Right cardiac atrium (tissue), 5 donors: Measurements from ENCODE around the gene UTP14C. TPM values are rescaled to one million over a fixed set of nuclear protein-coding genes. Genes with fewer than 3 reads are reported as not detected.
"Not testable (repeated sequence)": the region's sequence is repeated elsewhere in the genome, so short reads cannot be mapped to it uniquely, and the experiment has no call there.

Experiments used
- ATAC-seq, 2 donors: fragments of 200-7000 bp; cut with Tn5 transposase; one replicate each; pipeline versions ENCODE4 v1.8.0 to v1.9.1; 2020; ENCODE audit warnings: moderate library complexity in 2 of 2, mild to moderate bottlenecking in 1 of 2
- DNase-seq, 3 donors: peaks; one replicate each; pipeline ENCODE4 v3.0.0-alpha.2; 2020
- H3K27ac ChIP-seq: one replicate; pipeline ENCODE4 v1.5.1; 2013; ENCODE audit warnings: mild to moderate bottlenecking, low read length, control low read depth, moderate library complexity
- H3K27me3 ChIP-seq: one replicate; pipeline ENCODE4 v1.6.1; 2013; ENCODE audit not compliant: control insufficient read depth, insufficient read depth
- H3K4me1 ChIP-seq: one replicate; pipeline ENCODE4 v1.6.1; 2013; ENCODE audit warnings: low read length; ENCODE audit not compliant: control insufficient read depth, insufficient read depth
- H3K4me3 ChIP-seq: one replicate; pipeline ENCODE4 v1.5.1; 2013; ENCODE audit warnings: low read length, control low read depth
- H3K9me3 ChIP-seq: one replicate; pipeline ENCODE4 v1.6.1; 2013; ENCODE audit warnings: low read length; ENCODE audit not compliant: control insufficient read depth
- WGBS: extraction: QIAGEN DNeasy Blood & Tissue Kit; methylation state at CpG from one replicate; pipeline ENCODE4 v1.1.7; 2013; 5-methylcytosine and 5-hydroxymethylcytosine counted together
- intact Hi-C, 4 donors: fragments of 100-400 bp; cut with DNase I; formaldehyde crosslinking; loops; one replicate each; pipeline versions ENCODE4 v1.11.0 to v1.14.0; 2022 to 2023
- long read RNA-seq, 4 donors: library from polyadenylated mRNA; unstranded; transcript quantifications; one replicate each; pipeline ENCODE4 v2.0.0, GENCODE V29; 2020 to 2021
- polyA plus RNA-seq: library from polyadenylated mRNA; stranded (reverse); fragments of 200-250 nt; gene quantifications from one replicate; pipeline ENCODE4 v1.2.3, GENCODE V29; 2013
- total RNA-seq, 4 donors: library from RNA; stranded (reverse); fragmentation: NEBNext Ultra II Directional; extraction: Animal tissue kit (Norgen Biotek cat#: 25700); gene quantifications; one replicate each; pipeline ENCODE4 v1.2.1, GENCODE V29; 2021
- donor health status: healthy with polysubstance abuse.
- donor health status: DM: no; HTN: yes; CAD: no.
- donor health status: DM: no; HTN: no; CAD: no.
- donor health status: DM: no; HTN: yes; CAD: no; lungs with severe emphysema.
- donor health status: DM: yes; HTN: yes; CAD: no.

Gene UTP14C, protein sequence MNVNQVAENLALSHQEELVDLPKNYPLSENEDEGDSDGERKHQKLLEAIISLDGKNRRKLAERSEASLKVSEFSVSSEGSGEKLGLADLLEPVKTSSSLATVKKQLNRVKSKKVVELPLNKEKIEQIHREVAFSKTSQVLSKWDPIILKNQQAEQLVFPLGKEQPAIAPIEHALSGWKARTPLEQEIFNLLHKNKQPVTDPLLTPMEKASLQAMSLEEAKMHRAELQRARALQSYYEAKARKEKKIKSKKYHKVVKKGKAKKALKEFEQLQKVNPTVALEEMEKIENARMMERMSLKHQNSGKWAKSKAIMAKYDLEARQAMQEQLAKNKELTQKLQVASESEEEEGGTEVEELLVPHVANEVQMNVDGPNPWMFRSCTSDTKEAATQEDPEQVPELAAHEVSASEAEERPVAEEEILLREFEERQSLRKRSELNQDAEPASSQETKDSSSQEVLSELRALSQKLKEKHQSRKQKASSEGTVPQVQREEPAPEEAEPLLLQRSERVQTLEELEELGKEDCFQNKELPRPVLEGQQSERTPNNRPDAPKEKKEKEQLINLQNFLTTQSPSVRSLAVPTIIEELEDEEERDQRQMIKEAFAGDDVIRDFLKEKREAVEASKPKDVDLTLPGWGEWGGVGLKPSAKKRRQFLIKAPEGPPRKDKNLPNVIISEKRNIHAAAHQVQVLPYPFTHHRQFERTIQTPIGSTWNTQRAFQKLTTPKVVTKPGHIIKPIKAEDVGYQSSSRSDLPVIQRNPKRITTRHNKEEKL
- 10 to 100 TPM; 13.9 to 17.3 (median 15.6) TPM for total RNA-seq
- polyA plus RNA-seq, result 5.5 TPM
- long read RNA-seq, donor 1, full-length matches to known transcripts, result 2 of 10 reads
- long read RNA-seq, donor 1, partial matches to known transcripts, result 0 of 10 reads
- long read RNA-seq, donor 1, other reads (novel, unspliced or antisense), result 8 of 10 reads
- long read RNA-seq, donor 2, partial matches to known transcripts, result 5 of 5 reads
- long read RNA-seq, donor 2, other reads (novel, unspliced or antisense), result 0 of 5 reads
- long read RNA-seq, donor 3, full-length matches to known transcripts, result 2 of 15 reads
- long read RNA-seq, donor 3, partial matches to known transcripts, result 0 of 15 reads
- long read RNA-seq, donor 3, other reads (novel, unspliced or antisense), result 13 of 15 reads
- long read RNA-seq, donor 4, partial matches to known transcripts, result 1 of 1 reads
- long read RNA-seq, donor 4, other reads (novel, unspliced or antisense), result 0 of 1 reads

- Histone ChIP-seq H3K9me3 (no peaks in the 10 kb centered on the region), H3K4me1 (peaks cover 2% of the 10 kb centered on the region), H3K4me3 (no peak within 1 kb of the TSS), H3K27me3 (no peaks in the 10 kb centered on the region), H3K27ac (no peak within 1 kb of the TSS)
- no peak for DNase-seq
- 96% methylated on average over 3 of the region's 3 CpGs for WGBS
- ATAC-seq, result no peak
- intact Hi-C loops, result no loop called here
Observed at GRCh38 chr13:52024481-52024880, at the start of gene UTP14C. TSS of gene UTP14C (plus strand) at chr13:52024691. CDS start at chr13:52028805, 4,114 bp downstream.

DNA sequence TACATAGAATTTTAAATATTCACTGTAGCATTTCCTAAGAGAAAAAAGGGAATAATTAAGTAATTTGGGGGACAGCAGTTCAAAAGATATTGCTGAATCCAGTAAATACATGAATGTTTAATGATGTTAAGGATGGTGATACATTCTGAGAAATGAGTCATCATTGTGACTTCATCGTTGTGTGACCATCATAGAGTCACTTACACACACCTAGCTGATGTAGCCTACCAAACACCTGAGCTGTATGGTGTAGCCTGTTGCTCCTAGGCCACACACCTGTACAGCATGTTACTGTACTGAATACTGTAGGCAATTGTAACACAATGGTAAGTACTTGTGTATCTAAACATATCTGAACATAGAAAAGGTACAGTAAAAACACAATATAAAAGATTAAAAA lies 48.1 kb upstream of the UTP14C start:
- Histone ChIP-seq H3K9me3 (no peaks in the 10 kb centered on the region), H3K27ac (no peak overlapping the region), H3K4me3 (no peak overlapping the region), H3K4me1 (peaks cover 6% of the 10 kb centered on the region), H3K27me3 (no peaks in the 10 kb centered on the region)
- intact Hi-C loops, result no loop called here
- 43% methylated on average over 1 of the region's 1 CpG for WGBS
- DNase-seq (no peak), ATAC-seq (no peak)

DNA sequence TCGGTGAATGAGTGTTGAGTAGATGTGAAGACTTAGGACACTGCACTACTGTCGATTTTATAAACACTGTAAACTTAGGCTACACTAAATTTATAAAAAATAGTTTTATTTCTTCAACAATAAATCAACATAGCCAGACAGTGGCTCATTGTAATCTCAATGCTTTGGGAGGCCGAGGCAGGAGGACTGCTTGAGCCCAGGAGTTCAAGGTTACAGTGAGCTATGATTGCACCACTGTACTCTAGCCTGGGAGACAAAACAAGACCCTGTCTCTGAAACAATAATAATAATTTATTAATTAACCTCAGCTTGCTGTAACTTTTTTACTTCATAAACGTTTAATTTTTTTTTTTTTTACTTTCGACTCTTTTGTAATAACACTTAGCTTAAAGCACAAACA lies 47.6 kb upstream of the UTP14C start:
- DNase-seq (no peak), ATAC-seq (no peak)
- Histone ChIP-seq H3K27me3 (no peaks in the 10 kb centered on the region), H3K9me3 (no peaks in the 10 kb centered on the region), H3K27ac (no peak overlapping the region), H3K4me1 (peaks cover 6% of the 10 kb centered on the region), H3K4me3 (no peak overlapping the region)
- WGBS, result 93% methylated on average over 5 of the region's 5 CpGs
- intact Hi-C loops, result no loop called here

DNA sequence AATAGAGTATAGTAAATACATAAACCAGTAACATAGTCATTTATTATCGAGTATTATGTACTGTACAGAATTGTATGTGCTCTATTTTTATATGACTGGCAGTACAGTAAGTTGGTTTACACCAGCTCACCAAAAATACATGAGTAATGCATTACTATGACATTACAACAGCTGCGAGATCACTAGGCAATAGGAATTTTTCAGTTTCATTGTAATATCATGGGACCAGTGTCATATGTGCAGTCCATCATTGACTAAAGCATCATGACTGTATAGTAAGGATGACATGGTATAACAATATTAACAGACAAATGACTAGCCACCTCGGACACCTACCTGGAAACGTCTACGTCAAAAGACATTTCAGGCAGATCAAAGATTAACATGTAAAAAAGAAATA lies 46.9 kb upstream of the UTP14C start:
- 93% methylated on average over 5 of the region's 5 CpGs for WGBS
- Histone ChIP-seq H3K27me3 (no peaks in the 10 kb centered on the region), H3K9me3 (no peaks in the 10 kb centered on the region), H3K4me1 (peaks cover 6% of the 10 kb centered on the region), H3K27ac (no peak overlapping the region), H3K4me3 (no peak overlapping the region)
- ATAC-seq (no peak), DNase-seq (no peak)
- intact Hi-C loops, result no loop called here

- WGBS, result 52% methylated on average over 5 of the region's 5 CpGs
- peak; percentile 61 to 84 for ATAC-seq
- Histone ChIP-seq H3K4me1 (peaks cover 6% of the 10 kb centered on the region), H3K9me3 (no peaks in the 10 kb centered on the region), H3K27ac (no peak overlapping the region), H3K27me3 (no peaks in the 10 kb centered on the region), H3K4me3 (no peak overlapping the region)
- peak in 1 of 3 donors; percentile 43 for DNase-seq
- intact Hi-C loops, result no loop called here
Observed at GRCh38 chr13:51978796-51979556, 45.5 kb upstream of the UTP14C start.

GRCh38 chr13:51980908-51981307 lies 43.6 kb upstream of the UTP14C start:
- intact Hi-C loops, result no loop called here
- Histone ChIP-seq H3K9me3 (no peaks in the 10 kb centered on the region), H3K27ac (no peak overlapping the region), H3K4me3 (no peak overlapping the region), H3K27me3 (no peaks in the 10 kb centered on the region), H3K4me1 (peaks cover 6% of the 10 kb centered on the region)
- WGBS, result 54% methylated on average over 4 of the region's 4 CpGs
- ATAC-seq (no peak), DNase-seq (no peak)

- DNase-seq (no peak), ATAC-seq (no peak)
- Histone ChIP-seq H3K9me3 (no peaks in the 10 kb centered on the region), H3K27me3 (no peaks in the 10 kb centered on the region), H3K4me1 (peaks cover 6% of the 10 kb centered on the region), H3K4me3 (no peak overlapping the region), H3K27ac (no peak overlapping the region)
- WGBS, result 51% methylated on average over 4 of the region's 4 CpGs
- intact Hi-C loops, result no loop called here
Observed at GRCh38 chr13:51981355-51981754, 43.1 kb upstream of the UTP14C start.

GRCh38 chr13:51983292-51983691 lies 41.2 kb upstream of the UTP14C start:
- H3K9me3 ChIP-seq, H3K4me3 ChIP-seq, DNase-seq, H3K4me1 ChIP-seq, H3K27me3 ChIP-seq, H3K27ac ChIP-seq, intact Hi-C loops, ATAC-seq: not testable (repeated sequence)
- 93% methylated on average over 3 of the region's 3 CpGs for WGBS

DNA sequence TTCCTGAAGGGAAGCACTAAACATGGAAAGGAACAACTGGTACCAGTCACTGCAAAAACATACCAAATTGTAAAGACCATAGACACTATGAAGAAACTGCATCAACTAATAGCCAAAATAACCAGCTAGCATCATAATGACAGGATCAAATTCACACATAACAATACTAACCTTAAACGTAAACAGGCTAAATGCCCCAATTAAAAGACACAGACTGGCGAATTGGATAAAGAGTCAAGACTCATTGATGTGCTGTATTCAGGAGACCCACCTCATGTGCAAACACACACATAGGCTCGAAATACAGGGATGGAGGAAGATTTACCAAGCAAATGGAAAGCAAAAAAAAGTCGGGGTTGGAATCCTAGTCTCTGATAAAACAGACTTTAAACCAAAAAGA lies 39.6 kb upstream of the UTP14C start:
- H3K27ac ChIP-seq, intact Hi-C loops, H3K4me3 ChIP-seq, DNase-seq, H3K27me3 ChIP-seq, H3K9me3 ChIP-seq, H3K4me1 ChIP-seq, ATAC-seq: not testable (repeated sequence)
- 89% methylated on average over 4 of the region's 4 CpGs for WGBS

GRCh38 chr13:51988988-51989618 lies 35.4 kb upstream of the UTP14C start:
- H3K4me3 ChIP-seq, result no peak overlapping the region
- intact Hi-C loops, result no loop called here
- H3K27me3 ChIP-seq, result no peaks in the 10 kb centered on the region
- 84% methylated on average over 3 of the region's 3 CpGs for WGBS
- DNase-seq (no peak), ATAC-seq (no peak)
- no peaks in the 10 kb centered on the region for H3K4me1 ChIP-seq
- no peak overlapping the region for H3K27ac ChIP-seq
- H3K9me3 ChIP-seq, result no peaks in the 10 kb centered on the region
